Measurements from ENCODE around the gene LRG1. TPM values are rescaled to one million over a fixed set of nuclear protein-coding genes. Genes with fewer than 3 reads are reported as not detected.

Gene LRG1
- total and polyA plus RNA-seq, 2 of the 13 experiments (the other 11 are each of a cell fraction or from before 2014, with no cell fraction given): 12.0 to 39.3 TPM

GRCh38 chr19:4541114-4541805 is 1.4 kb upstream of the LRG1 start (continued):
- TF ChIP-seq ZNF362 (CRISPR knock-in tag; IDR thresholded peaks at IDR 0.05; ENCODE audit: borderline replicate concordance) (peak; percentile 86; the same call in 1 of the 2 replicates), ZNF770 (CRISPR knock-in tag; IDR thresholded peaks at IDR 0.05) (0 out of 2 replicates have a peak, but pooled peaks have one; percentile 6), ZNF598 (CRISPR knock-in tag; IDR thresholded peaks at IDR 0.05; ENCODE audit: borderline replicate concordance) (0 out of 2 replicates have a peak, but pooled peaks have one; percentile 54), ZFX (CRISPR knock-in tag; IDR thresholded peaks at IDR 0.05; ENCODE audit: low read depth) (0 out of 2 replicates have a peak, but pooled peaks have one; percentile 1), ZMAT5 (CRISPR knock-in tag; IDR thresholded peaks at IDR 0.05; ENCODE audit: borderline replicate concordance, low read depth) (no peak), ZNF800 (CRISPR knock-in tag; IDR thresholded peaks at IDR 0.05) (no peak), HOXD1 (CRISPR knock-in tag; IDR thresholded peaks at IDR 0.05) (peak; percentile 29; the same call in 1 of the 2 replicates), LCORL (IDR thresholded peaks at IDR 0.05) (no peak), LCORL (CRISPR knock-in tag; IDR thresholded peaks at IDR 0.05) (peak; percentile 36; the same call in 1 of the 2 replicates), TBX2 (CRISPR knock-in tag; IDR thresholded peaks at IDR 0.05; ENCODE audit: borderline replicate concordance) (peak; percentile 51; the same call in 1 of the 2 replicates), ZBTB40 (IDR thresholded peaks at IDR 0.05) (no peak), ZBTB40 (CRISPR knock-in tag; IDR thresholded peaks at IDR 0.05) (peak; percentile 57; the same call in 1 of the 2 replicates), GATAD2A (CRISPR knock-in tag; IDR thresholded peaks at IDR 0.05) (peak; percentile 35; the same call in 1 of the 2 replicates)
